MM.1S (cell line): ENCODE results near the gene CCDC102A.

Experiments used
- EZH2 ChIP-seq: fragments of 300-600 bp; sonication (generic); optimal IDR thresholded peaks from 2 replicates; pipeline ENCODE3; 2017; ENCODE audit warnings: low read depth, mild to moderate bottlenecking, antibody characterized with exemption, low read length, mixed read lengths
- EZH2phosphoT487 ChIP-seq: fragments of 300-600 bp; sonication (generic); IDR thresholded peaks from 2 replicates; pipeline ENCODE4 v1.6.1; 2018; ENCODE audit warnings: antibody characterized with exemption, low read length
- TF ChIP-seq, protein P1 (sequence below): fragments of 300-600 bp; sonication (generic); IDR thresholded peaks from 2 replicates; pipeline ENCODE4 v1.5.1; 2016; ENCODE audit warnings: antibody characterized with exemption, low read length, mixed read lengths

DNA sequence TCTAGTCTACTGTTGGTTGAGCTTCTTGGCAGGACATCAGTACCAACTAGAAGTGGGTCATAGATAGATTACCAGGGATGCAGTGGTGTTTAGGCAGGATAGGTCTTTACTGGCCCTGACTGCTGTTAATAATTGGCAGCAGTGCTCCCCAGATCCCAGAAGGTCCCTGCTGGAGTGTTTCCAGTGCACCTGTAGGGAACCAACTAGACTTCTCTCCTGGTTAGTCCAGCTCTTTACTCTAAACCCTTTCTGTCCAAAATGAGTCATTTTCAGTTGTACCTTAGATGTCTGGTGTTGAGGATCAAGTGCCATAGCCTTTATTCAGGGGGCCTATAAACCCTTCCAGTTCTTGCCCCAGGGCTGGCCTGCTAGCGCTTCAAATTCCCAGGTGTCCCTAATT lies 65.2 kb downstream of the CCDC102A start:
- TF ChIP-seq, protein P1, sequence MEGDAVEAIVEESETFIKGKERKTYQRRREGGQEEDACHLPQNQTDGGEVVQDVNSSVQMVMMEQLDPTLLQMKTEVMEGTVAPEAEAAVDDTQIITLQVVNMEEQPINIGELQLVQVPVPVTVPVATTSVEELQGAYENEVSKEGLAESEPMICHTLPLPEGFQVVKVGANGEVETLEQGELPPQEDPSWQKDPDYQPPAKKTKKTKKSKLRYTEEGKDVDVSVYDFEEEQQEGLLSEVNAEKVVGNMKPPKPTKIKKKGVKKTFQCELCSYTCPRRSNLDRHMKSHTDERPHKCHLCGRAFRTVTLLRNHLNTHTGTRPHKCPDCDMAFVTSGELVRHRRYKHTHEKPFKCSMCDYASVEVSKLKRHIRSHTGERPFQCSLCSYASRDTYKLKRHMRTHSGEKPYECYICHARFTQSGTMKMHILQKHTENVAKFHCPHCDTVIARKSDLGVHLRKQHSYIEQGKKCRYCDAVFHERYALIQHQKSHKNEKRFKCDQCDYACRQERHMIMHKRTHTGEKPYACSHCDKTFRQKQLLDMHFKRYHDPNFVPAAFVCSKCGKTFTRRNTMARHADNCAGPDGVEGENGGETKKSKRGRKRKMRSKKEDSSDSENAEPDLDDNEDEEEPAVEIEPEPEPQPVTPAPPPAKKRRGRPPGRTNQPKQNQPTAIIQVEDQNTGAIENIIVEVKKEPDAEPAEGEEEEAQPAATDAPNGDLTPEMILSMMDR = no peak
- TF ChIP-seq EZH2phosphoT487 (no peak), EZH2 (no peak)
